Limb (tissue), 2 donors: ENCODE results near the gene PARP3.
"Not testable (repeated sequence)": the region's sequence is repeated elsewhere in the genome, so short reads cannot be mapped to it uniquely, and the experiment has no call there.

ENCODE experiments used
- DNase-seq, 2 donors: peaks; one replicate each; pipeline ENCODE4 v3.0.0-alpha.2; 2016; ENCODE audit errors: extremely low spot score in 2 of 2

Gene PARP3

GRCh38 chr3:51985063-51985462 is 42.9 kb downstream of the PARP3 start:
- no peak for DNase-seq

DNA sequence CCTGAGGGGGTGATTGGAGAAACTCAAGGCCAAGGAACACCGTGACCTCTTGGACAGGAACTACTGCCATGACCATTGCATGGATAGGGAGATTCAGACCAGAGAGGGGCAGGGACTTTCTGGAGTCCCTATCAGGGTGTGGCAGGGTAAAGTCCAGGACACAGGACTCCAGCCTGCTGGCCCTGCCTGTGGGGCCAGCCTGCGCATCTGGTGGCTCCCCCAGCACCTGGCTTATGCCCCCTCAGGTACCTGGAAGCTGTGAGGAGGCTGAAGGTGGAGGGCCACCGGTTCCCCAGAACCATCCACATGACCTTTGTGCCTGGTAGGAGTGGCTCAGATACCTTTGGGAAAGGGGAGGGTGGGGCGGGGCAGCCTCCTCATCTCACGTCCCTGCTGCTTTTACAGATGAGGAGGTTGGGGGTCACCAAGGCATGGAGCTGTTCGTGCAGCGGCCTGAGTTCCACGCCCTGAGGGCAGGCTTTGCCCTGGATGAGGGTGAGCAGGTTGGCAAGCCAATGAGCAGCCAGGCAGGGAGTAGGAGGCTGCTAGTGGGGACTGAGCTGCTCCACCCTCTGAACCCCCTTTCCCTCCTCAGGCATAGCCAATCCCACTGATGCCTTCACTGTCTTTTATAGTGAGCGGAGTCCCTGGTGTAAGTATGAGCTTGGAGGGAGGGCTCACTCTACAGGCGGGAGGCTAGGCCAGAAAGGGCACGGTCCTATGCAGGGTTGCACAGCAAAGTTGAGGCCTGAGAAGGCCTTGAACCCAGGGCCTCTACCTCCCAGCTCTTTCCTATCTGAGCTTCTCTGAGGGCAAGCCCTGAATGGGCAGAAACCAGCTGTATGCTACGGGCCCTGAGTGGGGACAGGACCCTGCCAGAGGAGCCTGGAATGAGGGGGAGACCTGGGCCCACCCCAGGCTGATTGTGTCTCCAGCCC is 44.1 kb downstream of the PARP3 start:
- no peak for DNase-seq

GRCh38 chr3:51987568-51987967 is 45.4 kb downstream of the PARP3 start:
- DNase-seq: no peak

DNA sequence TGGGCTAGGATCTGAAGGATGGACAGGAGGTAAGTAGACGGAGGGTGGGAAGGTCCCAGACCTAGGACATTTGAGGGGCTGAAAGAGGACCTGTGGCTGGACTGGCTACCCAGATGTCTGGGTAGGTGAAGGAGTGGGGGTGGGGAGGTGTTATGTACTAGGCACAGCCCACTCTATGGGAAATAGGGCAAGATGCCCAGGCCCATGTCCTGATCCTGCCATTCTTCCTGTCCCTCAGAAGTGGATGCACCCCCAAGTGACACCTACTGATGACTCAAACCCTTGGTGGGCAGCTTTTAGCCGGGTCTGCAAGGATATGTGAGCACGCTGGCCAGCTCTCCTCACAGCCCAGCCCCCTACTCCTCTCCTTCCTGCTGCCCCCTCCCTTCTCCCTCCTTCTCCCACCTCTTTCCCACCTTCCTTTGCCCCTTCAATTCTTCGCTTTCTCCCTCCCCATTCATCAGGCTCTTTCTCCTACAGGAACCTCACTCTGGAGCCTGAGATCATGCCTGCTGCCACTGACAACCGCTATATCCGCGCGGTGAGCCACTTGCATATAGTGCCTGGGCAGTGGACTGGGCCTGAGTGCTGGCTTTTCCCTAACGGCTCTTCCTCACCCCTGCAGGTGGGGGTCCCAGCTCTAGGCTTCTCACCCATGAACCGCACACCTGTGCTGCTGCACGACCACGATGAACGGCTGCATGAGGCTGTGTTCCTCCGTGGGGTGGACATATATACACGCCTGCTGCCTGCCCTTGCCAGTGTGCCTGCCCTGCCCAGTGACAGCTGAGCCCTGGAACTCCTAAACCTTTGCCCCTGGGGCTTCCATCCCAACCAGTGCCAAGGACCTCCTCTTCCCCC is 46.4 kb downstream of the PARP3 start:
- DNase-seq: no peak

- DNase-seq: not testable (repeated sequence)
Measured at GRCh38 chr3:51990501-51990971, 48.4 kb downstream of the PARP3 start.

- DNase-seq: no peak
Measured at GRCh38 chr3:51992017-51992682, 50.0 kb downstream of the PARP3 start.

DNA sequence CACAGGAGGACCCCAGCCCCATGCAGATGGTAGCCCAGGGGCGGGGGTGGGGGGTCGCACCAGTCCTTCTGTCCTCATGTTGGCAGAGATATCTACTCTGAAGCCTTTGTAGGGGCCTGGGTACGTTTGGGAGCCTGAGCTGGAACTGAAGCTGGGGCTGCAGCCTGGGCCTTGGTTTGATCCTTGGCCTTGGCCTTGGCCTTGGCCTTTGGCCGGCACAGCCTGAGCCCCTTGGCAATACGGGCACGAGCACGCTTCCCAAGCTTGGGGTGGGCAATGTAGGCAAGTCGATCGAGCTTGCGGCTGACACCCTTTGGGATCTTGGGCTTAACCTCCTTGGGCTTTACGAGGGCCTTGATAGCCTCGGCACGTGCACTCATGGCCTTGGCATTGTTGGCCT is 51.5 kb downstream of the PARP3 start:
- DNase-seq: not testable (repeated sequence)

DNA sequence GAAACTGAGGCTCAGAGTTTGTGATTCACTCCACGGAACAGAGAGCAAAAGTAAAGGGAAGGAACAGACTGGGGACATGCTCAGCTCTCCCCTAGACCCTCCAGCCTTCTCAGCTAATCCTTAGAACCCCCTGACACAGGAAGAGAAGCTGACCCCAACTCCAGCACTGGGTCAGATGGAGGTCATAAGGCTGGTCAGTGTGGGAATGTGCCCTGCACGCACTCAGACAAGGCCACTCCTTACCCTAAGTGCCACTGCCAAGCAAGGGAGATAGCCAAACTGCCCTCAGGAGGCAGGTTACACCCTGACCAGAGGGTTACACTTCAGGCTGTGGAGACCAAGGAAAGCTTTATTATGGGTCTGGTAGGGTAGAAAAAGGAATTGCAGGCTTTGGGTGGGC is 52.4 kb downstream of the PARP3 start:
- no peak for DNase-seq

DNA sequence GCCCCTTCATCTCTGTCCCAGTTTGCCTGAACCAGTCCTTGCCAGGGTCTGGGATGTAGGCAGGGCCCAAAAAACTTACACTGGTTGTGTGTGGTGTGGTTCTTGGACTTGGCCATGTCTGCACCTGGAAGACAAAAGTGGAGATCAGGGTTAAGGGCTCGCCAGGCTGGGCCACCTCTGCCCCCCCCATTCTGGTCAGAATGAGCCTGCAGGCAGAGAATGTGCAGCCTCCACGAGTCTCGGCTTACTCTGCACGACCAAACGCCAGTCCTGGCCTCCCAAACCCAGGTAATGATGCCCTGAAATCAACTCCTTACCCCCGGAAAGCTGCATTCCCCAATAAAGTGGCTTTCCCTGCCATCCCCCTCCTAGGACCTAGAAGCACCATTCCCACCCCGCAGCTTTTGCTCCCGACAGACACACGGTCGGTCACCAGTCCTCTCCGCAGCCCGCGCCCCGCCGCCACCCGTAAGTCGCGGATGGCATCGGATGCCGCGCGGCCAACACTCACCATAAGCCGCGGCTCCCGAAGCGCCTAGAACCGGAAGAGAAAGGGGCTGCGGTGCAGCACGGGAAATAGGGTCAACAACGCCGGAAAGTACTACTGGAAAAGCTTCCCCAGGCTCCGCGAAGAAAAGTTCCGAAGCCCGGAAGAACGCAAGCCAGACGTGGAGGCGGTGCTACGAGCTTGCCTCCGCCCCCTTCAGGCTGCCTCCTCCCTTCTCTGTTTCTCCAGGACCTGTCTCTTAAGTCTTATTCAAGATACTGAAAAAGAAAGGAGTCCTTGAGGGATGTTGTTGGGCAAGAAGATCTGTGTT is 53.4 kb downstream of the PARP3 start, which contains the start of gene RPL29:
TSS of gene RPL29 (minus strand) at position 550 of the 818 bp plus-strand sequence. CDS start at position 116, 434 bp downstream.
- DNase-seq: peak; percentile 95

- DNase-seq: no peak
Measured at GRCh38 chr3:51997172-51997571, 55.0 kb downstream of the PARP3 start.

- DNase-seq: no peak
Measured at GRCh38 chr3:51997935-51998596, 55.9 kb downstream of the PARP3 start.
